NCI-H446 treated with DMSO at 0.1 percent for 48 hours (cell line): ENCODE data around the gene FBXO46.
A peak's percentile ranks its signal among the peaks of the same experiment; 100 is the strongest.

Source experiments
- DNase-seq: peaks from one replicate; lab custom pipeline; 2025; lab: John Stamatoyannopoulos, UW

Gene FBXO46

GRCh38 chr19:45730368-45731288 lies at the start of gene FBXO46:
TSS of gene FBXO46 (minus strand) at chr19:45730896. CDS start at chr19:45713495, 17,401 bp downstream.
- DNase-seq, result peak; percentile 98

DNA sequence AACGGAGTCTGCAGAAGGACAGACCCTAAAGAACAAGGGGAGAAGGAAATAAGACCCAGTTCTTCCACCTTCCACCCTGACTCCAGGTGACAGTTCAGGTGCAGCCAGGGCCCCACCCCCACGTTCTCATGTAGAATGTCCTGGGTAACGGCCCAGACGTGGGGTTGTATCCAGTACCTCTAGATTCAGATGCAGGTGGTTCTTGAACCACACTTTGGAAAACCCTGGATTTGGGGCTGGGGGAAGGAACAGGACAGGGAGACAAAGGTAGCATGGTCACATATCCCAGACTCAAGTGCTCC lies 49.4 kb upstream of the FBXO46 start:
- DNase-seq, result no peak

DNA sequence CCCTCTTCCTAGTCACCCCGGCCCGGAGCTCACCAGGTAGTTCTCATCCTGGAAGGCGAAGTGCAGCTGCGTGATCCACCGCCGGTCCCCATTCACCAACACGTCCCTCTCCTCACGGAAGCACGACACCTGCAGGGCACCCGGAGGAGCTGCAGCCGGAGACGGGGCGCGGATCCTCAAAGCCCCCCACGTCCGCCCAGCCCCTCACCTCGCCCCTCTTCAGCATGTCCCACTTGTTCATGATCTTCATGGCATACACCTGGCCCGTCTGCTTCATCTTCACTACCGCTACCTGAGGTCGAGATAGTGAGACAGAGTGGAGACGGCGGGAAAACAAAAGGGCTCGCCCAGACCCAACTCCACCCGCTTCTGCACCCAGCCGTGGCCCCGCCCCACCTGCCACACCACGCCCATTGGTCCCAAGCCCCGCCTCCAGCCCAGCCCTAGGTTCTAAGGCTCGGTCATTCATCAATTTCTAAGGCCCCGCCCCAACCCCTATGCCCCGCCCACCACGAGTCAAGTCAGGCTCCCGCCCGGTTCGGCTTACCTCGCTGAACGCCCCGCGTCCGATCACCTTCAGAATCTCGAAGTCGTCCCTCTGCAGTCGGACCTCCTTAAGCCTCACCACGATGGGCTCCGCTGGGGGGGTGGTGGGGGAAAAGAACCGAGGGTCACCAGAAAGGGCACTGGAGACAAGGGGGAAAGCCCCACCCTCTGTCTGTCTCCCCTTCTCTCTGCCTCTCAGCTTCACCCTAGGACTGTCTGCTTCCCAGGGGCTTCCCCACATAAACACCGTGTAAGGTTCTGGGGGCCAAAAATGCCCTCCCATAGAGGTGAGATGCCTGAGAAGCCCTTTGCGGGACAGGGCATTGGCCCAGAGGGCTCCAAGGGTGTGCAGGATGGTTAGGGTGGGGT lies 48.8 kb upstream of the FBXO46 start:
- peak; percentile 66 for DNase-seq

DNA sequence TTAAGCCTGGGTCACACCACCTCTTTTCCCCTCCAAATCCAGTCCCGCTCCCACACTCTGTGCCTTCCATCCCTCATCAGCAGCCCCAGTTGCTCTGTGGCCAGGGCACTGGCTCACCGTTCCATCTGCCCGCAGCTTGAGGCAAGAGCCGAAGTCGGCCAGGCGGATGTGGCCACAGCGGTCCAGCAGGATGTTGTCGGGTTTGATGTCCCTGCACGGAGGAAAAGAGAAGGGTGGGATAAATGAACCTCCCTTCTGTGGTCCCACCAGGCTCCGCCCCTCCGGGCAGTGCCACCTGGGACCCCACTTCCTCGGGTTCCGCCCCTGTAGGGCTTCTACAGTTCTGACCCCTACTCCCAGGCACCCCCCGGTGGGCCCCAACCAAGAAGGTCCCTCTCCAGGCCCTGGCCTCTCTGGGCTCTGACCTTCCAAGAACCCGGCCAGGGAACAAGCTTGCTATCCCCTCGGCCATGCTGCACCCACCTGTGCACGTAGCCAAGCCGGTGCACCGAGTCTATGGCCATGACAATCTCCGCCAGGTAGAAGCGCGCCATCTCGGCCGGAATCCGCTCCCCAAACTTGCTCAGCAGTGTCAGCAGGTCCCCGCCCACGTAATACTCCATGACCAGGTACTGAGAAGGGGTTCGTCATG lies 47.4 kb upstream of the FBXO46 start:
- no peak for DNase-seq

DNA sequence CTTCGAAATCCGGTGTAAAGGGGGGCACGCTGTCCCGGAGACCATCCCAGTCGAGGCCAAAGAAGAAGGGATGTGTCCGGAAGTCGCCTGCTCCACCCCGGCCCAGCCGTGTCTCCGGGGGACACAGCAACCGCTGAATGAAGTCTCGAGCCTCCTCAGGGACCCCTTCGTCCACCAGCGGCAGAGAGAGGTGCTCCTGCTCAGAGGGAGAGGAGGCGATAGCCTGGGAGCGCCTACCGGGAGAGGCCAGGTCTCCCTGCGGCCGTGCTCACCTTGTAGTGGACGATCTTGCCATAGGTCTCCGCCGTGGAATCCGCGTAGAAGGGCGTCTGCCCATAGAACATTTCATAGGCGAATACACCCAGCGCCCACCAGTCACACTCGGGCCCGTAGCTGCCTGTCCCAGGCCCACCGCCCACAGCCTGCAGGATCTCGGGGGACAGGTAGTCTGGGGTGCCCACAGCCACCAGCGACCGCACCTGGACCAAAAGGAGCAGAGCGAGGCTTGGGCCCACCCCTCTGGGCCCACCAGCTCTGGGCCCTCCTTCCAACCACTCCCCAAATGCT lies 46.8 kb upstream of the FBXO46 start:
- DNase-seq, result no peak

GRCh38 chr19:45774765-45775164 lies 44.1 kb upstream of the FBXO46 start:
- no peak for DNase-seq

DNA sequence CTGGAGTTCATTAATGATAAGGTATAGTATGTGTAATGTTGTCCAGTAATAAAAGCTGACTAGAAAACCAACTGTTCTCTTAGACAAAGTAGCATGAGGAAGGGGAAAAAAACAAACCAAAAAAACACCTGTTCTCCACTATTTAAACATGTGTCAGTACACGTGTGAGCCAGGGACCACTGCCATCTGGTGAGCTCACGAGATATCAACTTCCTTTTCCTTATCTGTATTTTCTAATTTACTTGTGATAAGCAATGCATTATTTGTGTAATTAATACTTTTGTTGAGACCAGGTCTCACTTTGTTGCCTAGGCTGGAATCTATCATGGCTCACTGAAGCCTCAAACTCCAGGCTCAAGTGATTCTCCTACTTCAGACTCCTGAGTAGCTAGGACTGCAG lies 42.7 kb upstream of the FBXO46 start:
- DNase-seq, result no peak

DNA sequence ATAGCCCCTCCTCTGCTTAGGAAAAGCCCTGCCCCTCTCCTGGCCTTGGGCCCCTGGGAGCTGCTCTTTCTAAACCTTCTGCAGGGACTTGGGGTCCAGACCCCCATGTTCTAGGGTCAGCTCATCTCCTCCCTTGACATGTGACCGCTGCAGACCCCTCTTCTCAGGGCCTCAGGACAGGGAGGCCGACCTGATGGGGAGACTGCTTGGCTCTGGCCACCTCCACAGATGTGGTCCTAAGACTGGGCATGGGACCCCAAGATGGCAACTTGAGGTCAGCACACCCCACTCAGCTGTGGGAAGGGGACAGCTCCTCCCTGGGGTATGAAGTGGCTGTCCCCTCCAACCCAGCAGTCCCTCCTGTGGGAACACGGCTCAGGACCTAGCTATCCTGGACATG lies 42.2 kb upstream of the FBXO46 start:
- DNase-seq, result no peak

DNA sequence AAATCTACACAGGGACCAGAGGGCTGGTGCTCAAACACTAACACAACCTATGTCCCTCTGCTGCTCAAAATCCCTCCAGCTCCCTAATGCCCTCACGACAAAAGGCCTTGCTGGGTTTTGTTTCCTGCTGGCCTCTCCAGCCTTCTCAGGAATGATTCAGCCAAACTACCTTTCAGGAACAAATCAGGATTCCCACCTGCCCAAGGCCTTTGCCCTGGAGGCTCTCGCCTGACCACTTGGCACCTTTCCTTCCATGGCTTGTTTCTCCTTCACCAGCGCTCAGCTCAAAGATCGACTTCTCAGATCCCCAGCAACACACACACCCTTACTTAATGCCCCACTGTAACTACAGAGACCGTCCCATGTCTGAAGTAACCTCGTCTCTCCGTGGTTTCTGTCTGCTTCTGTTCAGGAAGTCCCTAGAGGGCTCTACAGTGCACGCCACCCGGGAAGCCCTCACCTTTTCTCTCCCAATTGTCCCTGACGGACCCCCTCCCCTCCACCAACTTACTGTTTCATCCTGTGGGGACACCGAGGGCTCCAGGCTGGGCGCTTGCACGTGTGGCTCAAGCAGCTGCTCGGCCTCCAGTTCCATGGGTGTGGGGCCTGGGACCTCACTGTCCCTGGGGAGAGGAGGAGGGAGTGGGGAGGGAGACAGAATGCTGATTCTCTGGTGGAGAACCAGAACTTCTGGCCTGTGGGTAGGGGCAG lies 41.6 kb upstream of the FBXO46 start:
- DNase-seq, result no peak

DNA sequence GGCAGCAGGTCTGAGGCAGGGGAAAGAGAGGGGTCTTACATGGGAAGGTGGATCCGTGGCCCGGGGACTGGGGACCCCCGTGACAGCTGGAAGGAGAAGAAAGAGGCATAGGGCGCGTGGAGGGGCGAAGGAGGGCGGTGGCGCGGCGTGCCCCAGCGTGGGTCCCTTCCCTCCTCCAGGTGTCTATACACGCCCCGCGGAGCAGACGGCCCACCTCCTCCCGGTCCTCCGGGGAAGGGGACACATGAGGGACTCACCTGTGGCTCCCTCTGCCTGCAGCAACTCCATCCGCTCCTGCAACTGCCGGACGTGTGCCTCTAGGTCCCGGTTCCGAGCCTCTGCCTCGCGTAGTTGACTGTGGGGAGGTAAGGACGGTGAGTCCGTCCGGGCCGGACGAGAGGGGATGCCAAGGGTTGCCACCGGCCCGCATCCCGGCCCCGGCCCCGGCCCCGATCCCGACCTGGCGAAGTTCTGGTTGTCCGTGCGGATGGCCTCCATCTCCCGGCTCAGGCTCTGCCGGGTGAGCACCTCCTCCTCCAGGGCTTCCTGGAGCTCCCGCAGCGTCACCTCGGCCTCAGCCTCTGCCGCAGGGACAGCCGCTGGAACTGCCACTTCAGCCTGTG lies 40.7 kb upstream of the FBXO46 start:
- no peak for DNase-seq

DNA sequence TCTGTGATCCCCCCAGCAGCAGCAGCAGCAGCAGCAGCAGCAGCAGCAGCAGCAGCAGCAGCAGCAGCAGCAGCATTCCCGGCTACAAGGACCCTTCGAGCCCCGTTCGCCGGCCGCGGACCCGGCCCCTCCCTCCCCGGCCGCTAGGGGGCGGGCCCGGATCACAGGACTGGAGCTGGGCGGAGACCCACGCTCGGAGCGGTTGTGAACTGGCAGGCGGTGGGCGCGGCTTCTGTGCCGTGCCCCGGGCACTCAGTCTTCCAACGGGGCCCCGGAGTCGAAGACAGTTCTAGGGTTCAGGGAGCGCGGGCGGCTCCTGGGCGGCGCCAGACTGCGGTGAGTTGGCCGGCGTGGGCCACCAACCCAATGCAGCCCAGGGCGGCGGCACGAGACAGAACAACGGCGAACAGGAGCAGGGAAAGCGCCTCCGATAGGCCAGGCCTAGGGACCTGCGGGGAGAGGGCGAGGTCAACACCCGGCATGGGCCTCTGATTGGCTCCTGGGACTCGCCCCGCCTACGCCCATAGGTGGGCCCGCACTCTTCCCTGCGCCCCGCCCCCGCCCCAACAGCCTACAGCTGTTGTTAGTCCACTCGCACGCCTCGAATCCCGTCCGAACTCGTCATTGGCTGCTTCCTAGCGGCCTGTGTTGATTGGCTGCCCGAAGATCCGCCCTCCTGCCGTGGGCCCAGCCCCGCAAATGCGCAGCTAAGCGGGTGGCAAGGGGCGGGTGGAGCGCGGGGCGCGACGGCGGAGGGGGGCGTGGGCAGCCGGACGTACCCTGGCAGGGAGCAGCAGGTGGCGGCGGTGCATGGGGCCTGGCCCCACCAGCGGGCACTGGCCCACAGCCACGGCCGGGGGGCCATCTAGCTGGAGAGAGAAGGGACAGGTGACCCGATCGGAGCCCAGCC lies 39.8 kb upstream of the FBXO46 start:
- DNase-seq, result peak; percentile 97

DNA sequence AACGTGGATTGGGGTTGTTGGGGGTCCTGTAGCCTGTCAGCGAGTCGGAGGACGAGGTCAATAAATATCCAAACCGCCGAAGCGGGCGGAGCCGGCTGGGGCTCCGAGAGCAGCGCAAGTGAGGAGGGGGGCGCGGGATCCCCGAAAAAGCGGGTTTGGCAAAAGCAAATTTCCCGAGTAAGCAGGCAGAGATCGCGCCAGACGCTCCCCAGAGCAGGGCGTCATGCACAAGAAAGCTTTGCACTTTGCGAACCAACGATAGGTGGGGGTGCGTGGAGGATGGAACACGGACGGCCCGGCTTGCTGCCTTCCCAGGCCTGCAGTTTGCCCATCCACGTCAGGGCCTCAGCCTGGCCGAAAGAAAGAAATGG lies 39.1 kb upstream of the FBXO46 start:
- DNase-seq, result peak; percentile 50

- DNase-seq, result peak; percentile 94
These were observed 38.5 kb upstream of the FBXO46 start, which contains the start of gene SIX5 for GRCh38 chr19:45768984-45769782. TSS of gene SIX5 (minus strand) at chr19:45769252. CDS start at chr19:45768844, 408 bp downstream.

GRCh38 chr19:45768655-45768983 lies 37.9 kb upstream of the FBXO46 start:
- DNase-seq, result no peak

DNA sequence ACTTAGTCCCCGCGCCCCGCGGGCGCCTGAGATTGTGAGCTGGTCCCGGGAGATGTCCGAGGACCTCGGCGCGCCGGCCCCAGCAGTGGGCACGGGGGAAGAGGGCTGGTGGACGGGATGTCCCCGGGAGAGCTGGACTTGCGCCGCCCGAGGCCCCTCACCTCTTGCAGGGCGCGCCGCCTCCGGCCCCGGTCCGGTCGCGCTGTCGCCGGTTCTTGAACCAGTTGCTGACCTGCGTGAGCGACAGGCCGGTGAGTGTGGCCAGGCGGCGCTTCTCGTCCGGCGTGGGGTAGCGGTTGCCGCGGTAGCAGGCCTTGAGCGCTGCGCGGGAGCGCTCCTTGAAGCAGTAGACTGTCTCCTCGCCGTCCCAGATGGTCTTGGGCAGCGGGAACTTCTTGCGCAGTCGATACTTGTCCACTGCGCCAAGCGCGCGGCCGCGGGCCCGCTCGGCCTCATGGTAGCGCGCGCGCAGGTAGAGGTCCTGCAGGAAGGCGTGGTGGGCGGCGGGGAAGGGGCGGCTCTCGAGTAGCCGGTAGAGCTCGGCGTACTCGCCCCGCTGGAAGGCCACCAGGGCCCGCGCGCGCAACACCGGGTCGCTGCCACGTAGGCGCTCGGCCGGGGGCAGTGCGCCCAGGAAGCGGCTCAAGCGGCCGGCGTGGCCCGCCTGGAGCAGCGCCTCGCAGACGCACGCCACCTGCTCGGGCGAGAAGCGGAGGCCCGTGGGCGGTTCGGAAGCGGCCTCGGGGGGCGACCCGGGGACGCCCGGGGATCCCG lies 37.4 kb upstream of the FBXO46 start:
- peak; percentile 11 for DNase-seq

DNA sequence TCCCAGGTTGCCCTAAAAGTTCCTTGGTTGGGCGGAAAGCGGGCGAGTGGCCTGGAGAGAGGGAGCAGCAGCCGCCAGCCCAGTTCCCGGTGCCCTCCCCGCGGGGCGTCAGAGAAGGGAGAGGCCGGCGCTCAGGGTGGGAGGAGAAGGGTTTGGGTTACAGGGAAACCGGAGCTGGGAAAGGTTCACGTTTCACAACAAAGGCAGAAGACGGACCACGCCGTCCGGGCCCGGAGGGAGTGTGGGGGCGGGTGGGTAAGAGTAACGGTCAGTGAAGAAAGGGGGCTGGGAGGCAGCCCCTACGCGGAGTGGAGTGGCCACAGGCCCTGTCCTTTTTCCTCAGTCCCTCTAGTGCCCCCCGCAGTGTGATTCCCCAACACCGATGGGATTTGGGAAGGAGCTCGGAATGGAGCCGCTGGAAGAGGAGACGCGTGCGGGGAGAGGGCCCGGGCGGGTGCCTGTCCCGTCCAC lies 36.7 kb upstream of the FBXO46 start:
- no peak for DNase-seq

DNA sequence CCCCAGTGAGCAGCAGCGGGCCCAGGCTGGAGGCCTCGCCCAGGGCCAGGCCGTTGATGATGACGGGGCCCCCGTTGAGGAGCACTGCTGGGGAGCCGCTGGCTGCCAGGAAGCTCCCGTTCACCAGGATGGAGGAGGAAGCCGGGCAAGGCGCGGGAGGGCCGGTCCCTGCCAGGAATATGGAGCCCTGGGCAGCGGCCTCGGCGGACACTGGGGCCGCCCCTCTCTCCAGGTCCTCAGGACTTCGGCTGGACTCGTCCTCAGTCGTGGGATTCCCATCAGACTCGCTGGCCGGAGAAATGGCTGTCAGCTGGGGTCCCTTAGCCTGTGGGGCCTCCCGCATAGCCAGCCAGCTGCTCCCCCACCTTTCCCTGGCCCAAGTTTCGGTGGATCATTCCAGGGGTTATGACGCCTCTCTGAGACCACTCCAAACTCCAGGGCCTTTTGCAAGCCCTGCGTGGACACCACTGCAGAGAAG lies 36.2 kb upstream of the FBXO46 start:
- no peak for DNase-seq

DNA sequence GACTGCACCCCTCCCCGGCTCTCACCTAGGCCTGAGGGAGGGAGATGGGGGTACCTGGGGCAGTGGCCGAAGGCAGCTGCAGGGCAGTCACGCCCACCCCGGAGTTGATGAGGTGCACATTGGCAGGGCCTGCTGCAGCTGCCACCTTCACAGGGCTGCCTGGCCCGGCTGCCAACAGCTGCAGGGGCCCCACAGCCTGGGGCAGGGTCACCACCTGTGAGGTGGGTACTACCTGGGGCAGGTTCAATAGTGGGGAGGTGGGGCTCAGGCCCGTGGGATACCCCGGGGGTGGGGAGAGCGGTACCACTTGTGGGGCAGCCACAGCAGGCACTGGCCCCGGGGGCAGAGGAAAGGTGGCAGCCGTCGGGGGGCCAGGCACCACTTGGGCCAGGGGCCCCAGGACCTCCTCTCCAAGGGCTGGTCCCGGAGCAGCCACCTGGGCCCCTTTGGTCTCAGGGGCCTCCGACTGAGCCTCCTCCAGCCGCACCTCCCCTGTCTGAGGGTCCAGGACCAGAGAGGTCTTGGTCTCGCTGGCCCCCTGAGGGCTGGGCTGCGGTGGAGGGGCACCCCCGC lies 35.7 kb upstream of the FBXO46 start:
- DNase-seq, result no peak
